ENCODE measurements around the gene FER1L5.

DNA sequence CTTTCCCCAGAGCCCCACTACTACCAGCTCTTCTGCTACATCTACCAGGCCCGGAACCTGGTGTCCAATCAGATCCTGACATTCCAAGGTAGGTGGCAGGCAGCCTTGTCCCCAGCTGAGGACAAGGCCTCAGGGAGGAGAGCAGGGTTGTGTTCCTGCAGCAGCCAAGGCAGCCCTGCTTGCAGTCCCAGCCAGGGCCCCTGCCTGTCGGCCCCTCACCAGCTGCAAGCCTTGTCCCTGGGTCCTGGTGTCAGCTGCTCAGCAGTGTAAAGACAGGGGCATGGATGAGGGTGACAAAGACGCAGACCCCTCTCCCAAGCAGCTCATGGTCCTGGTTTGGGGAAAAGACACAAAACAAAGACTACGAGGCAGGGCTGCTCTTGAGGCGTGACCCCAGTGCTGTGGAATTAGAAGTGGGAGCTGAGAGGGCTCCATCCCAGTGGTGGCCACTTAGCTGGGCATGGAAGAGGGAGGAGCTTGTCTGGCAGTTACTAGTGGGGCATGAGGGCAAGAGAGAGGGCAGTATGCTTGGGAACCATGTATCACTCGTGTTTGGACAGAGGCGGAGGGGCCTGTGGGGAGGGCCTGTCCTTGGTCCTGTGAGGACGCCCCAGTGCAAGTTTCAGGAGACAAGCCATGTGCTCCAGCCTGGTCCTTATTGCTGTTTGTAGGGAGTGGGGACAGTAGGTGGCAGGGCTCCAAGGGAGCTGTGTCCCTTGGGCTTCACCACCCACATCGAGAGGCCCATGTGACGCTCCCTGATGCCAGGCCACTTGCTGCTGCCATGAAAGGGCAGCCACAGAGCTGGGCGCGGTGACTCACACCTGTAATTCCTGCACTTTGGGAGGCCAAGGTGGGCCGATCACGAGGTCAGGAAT, 49.8 kb downstream of the FER1L5 start:
- TF ChIP-seq CEBPB (IDR thresholded peaks at IDR 0.05) (no peak), EP300 (IDR thresholded peaks at IDR 0.05; ENCODE audit: borderline replicate concordance) (no peak)
- TF ChIP-seq, protein P1, sequence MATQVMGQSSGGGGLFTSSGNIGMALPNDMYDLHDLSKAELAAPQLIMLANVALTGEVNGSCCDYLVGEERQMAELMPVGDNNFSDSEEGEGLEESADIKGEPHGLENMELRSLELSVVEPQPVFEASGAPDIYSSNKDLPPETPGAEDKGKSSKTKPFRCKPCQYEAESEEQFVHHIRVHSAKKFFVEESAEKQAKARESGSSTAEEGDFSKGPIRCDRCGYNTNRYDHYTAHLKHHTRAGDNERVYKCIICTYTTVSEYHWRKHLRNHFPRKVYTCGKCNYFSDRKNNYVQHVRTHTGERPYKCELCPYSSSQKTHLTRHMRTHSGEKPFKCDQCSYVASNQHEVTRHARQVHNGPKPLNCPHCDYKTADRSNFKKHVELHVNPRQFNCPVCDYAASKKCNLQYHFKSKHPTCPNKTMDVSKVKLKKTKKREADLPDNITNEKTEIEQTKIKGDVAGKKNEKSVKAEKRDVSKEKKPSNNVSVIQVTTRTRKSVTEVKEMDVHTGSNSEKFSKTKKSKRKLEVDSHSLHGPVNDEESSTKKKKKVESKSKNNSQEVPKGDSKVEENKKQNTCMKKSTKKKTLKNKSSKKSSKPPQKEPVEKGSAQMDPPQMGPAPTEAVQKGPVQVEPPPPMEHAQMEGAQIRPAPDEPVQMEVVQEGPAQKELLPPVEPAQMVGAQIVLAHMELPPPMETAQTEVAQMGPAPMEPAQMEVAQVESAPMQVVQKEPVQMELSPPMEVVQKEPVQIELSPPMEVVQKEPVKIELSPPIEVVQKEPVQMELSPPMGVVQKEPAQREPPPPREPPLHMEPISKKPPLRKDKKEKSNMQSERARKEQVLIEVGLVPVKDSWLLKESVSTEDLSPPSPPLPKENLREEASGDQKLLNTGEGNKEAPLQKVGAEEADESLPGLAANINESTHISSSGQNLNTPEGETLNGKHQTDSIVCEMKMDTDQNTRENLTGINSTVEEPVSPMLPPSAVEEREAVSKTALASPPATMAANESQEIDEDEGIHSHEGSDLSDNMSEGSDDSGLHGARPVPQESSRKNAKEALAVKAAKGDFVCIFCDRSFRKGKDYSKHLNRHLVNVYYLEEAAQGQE (IDR thresholded peaks at IDR 0.05; ENCODE audit: low read depth), result no peak
